K562 (cell line): Measurements from ENCODE around the gene TEAD3. TPM values are rescaled to one million over a fixed set of nuclear protein-coding genes. Genes with fewer than 3 reads are reported as not detected.
A peak's percentile ranks its signal among the peaks of the same experiment; 100 is the strongest.

Experiments used
- CREB1 ChIP-seq, 2 experiments: sonication (generic) in 1 of 2; formaldehyde crosslinking in 1 of 2; IDR thresholded peaks; 2 replicates each; pipeline versions ENCODE4 v1.6.1 to v1.8.0; 2012 to 2022; ENCODE audit warnings: inconsistent platforms in 1 of 2, mild to moderate bottlenecking in 1 of 2, missing genetic modification reagents in 1 of 2, moderate library complexity in 1 of 2
- EGR1 ChIP-seq: fragments of 450-650 bp; conservative IDR thresholded peaks from 2 replicates; pipeline ENCODE4 v1.6.1; 2017; ENCODE audit warnings: mild to moderate bottlenecking
- ETS1 ChIP-seq: conservative IDR thresholded peaks from 2 replicates; pipeline ENCODE4 v1.6.1; 2011; ENCODE audit warnings: low read depth, mild to moderate bottlenecking, low read length; ENCODE audit not compliant: control insufficient read depth
- EZH2 ChIP-seq: IDR thresholded peaks from 2 replicates; pipeline ENCODE4 v1.6.1; 2012; ENCODE audit warnings: low read depth, mild to moderate bottlenecking, inconsistent platforms, low read length, borderline replicate concordance
- FIP1L1 ChIP-seq: fragments of 200-400 bp; formaldehyde crosslinking; IDR thresholded peaks from 2 replicates; pipeline ENCODE4 v1.6.1; 2018; ENCODE audit warnings: mild to moderate bottlenecking, low read depth, low read length; ENCODE audit not compliant: poor library complexity, severe bottlenecking
- FOSL1 ChIP-seq: fragments of 200-800 bp; sonication (Bioruptor generic); conservative IDR thresholded peaks from 2 replicates; pipeline ENCODE4 v1.6.1; 2016; ENCODE audit warnings: missing genetic modification characterization, missing compliant biosample characterization
- FOXK2 ChIP-seq, 2 experiments: fragments of 450-650 bp; IDR thresholded peaks in 1 of 2; conservative IDR thresholded peaks in 1 of 2; 2 replicates each; pipeline ENCODE4 v1.6.1; 2016; ENCODE audit warnings: low read depth in 2 of 2, mild to moderate bottlenecking in 1 of 2
- HDGF ChIP-seq: fragments of 450-650 bp; IDR thresholded peaks from 2 replicates; pipeline ENCODE4 v1.6.1; 2016
- HNRNPLL ChIP-seq: fragments of 200-400 bp; formaldehyde crosslinking; IDR thresholded peaks from 2 replicates; pipeline ENCODE4 v1.6.1; 2017; ENCODE audit warnings: low read length, low read depth, mild to moderate bottlenecking; ENCODE audit not compliant: poor library complexity, severe bottlenecking
- HNRNPUL1 ChIP-seq: fragments of 200-400 bp; formaldehyde crosslinking; IDR thresholded peaks from 2 replicates; pipeline ENCODE4 v1.6.1; 2017; ENCODE audit warnings: low read length
- KHSRP ChIP-seq: fragments of 450-650 bp; IDR thresholded peaks from 2 replicates; pipeline ENCODE4 v1.6.1; 2017
- L3MBTL2 ChIP-seq: fragments of 450-650 bp; IDR thresholded peaks from 2 replicates; pipeline ENCODE4 v1.6.1; 2016; ENCODE audit warnings: mild to moderate bottlenecking, moderate library complexity
- MCM7 ChIP-seq, 2 experiments: fragments of 450-650 bp; IDR thresholded peaks; 2 replicates each; pipeline ENCODE4 v1.6.1; 2016 to 2018
- NR2C2 ChIP-seq, 2 experiments: fragments of 200-800 bp in 1 of 2; sonication (Bioruptor generic) in 1 of 2; sonication (generic) in 1 of 2; formaldehyde crosslinking in 1 of 2; IDR thresholded peaks; 2 replicates each; pipeline versions ENCODE4 v1.6.1 to v1.8.0; 2016 to 2022; ENCODE audit warnings: mild to moderate bottlenecking in 1 of 2, missing compliant biosample characterization in 1 of 2, missing genetic modification characterization in 1 of 2, missing genetic modification reagents in 1 of 2
- RBM15 ChIP-seq: fragments of 200-400 bp; formaldehyde crosslinking; IDR thresholded peaks from 2 replicates; pipeline ENCODE4 v1.6.1; 2018; ENCODE audit warnings: mild to moderate bottlenecking, low read length, moderate library complexity; ENCODE audit not compliant: insufficient read depth
- TAL1 ChIP-seq: fragments of 450-650 bp; IDR thresholded peaks from 2 replicates; pipeline ENCODE4 v1.6.1; 2016; ENCODE audit warnings: mild to moderate bottlenecking
- TCF7L2 ChIP-seq: fragments of 150-350 bp; IDR thresholded peaks from 2 replicates; pipeline ENCODE4 v1.6.1; 2016; ENCODE audit warnings: low read depth, mild to moderate bottlenecking, low read length, moderate library complexity
- U2AF2 ChIP-seq: fragments of 200-400 bp; formaldehyde crosslinking; optimal IDR thresholded peaks from 2 replicates; pipeline ENCODE3; 2017; ENCODE audit warnings: low read depth, mild to moderate bottlenecking, low read length
- ZNF12 ChIP-seq: sonication (generic); formaldehyde crosslinking; IDR thresholded peaks from 2 replicates; pipeline ENCODE4 v1.4.0; 2020; ENCODE audit warnings: mild to moderate bottlenecking, missing genetic modification reagents
- ZNF274 ChIP-seq: IDR thresholded peaks from 2 replicates; pipeline ENCODE4 v1.6.1; 2011; ENCODE audit warnings: low read depth, mild to moderate bottlenecking, low read length, moderate library complexity, borderline replicate concordance
- ZNF444 ChIP-seq: fragments of 250-450 bp; sonication (Bioruptor Pico); IDR thresholded peaks from 2 replicates; pipeline ENCODE4 v1.4.0; 2020; ENCODE audit warnings: mild to moderate bottlenecking, moderate library complexity
- ZNF561 ChIP-seq: fragments of 450-650 bp; formaldehyde crosslinking; conservative IDR thresholded peaks from 2 replicates; pipeline ENCODE4 v1.4.0; 2020; ENCODE audit warnings: mild to moderate bottlenecking, moderate library complexity
- polyA plus RNA-seq, 8 experiments: library from polyadenylated mRNA; depleted of rRNA in 4 of 8; stranded (reverse) in 5 of 8; unstranded in 3 of 8; fragments of >200 nt; fragmentation: Nextera tagmentation in 2 of 8; fragmentation: Illumina TruSeq in 1 of 8; extraction: Ambion mirVana in 2 of 8; extraction: Trizol in 1 of 8; gene quantifications; 2 replicates each; pipeline versions ENCODE4 v1.2.1 to v1.2.3, GENCODE V29; 2011 to 2014; ENCODE audit warnings: inconsistent platforms in 1 of 8, missing spikeins in 1 of 8
- total RNA-seq, 7 experiments: library from RNA; depleted of rRNA in 6 of 7; stranded (reverse); fragments of >200 nt in 6 of 7; fragmentation: Illumina TruSeq in 2 of 7; extraction: Trizol in 2 of 7; gene quantifications; 2 replicates each; pipeline versions ENCODE4 v1.2.1 to v1.2.3, GENCODE V29; 2011 to 2021; ENCODE audit warnings: low replicate concordance in 1 of 7
- TF ChIP-seq, protein P1 (sequence below), 2 experiments: fragments of 450-650 bp; IDR thresholded peaks; 2 replicates each; pipeline ENCODE4 v1.6.1; 2018; ENCODE audit warnings: mild to moderate bottlenecking in 2 of 2, low read depth in 1 of 2; ENCODE audit not compliant: partially characterized antibody in 2 of 2

TEAD3 gene
- total and polyA plus RNA-seq, 9 of the 15 experiments (the other 6 are each of a cell fraction or from before 2014, with no cell fraction given), result 0.63 to 13.2 (median 3.3) TPM

GRCh38 chr6:35497571-35498421 lies 917 bp upstream of the TEAD3 start (continued):
- no peak for TF ChIP-seq TCF7L2
- TF ChIP-seq NR2C2 (CRISPR knock-in tag; IDR thresholded peaks at IDR 0.05), result peak; percentile 27; the same call in 1 of the 2 replicates
- TF ChIP-seq NR2C2 (tag; IDR thresholded peaks at IDR 0.05), result peak; percentile 81
- peak; percentile 82 for TF ChIP-seq FIP1L1
- peak; percentile 57; the same call in 1 of the 2 replicates for TF ChIP-seq FOSL1 (tag)
- TF ChIP-seq L3MBTL2, result peak; percentile 98
- peak; percentile 23; the same call in 1 of the 2 replicates for TF ChIP-seq CREB1 (IDR thresholded peaks at IDR 0.05)
- peak; percentile 70 for TF ChIP-seq CREB1 (CRISPR knock-in tag; IDR thresholded peaks at IDR 0.05)
- TF ChIP-seq U2AF2, result no peak
- TF ChIP-seq ZNF12 (CRISPR knock-in tag), result no peak
- no peak for TF ChIP-seq EZH2
- no peak; the same call in 1 of the 2 replicates for TF ChIP-seq TAL1
- no peak for TF ChIP-seq HDGF
- no peak for TF ChIP-seq KHSRP
- TF ChIP-seq ZNF561 (CRISPR knock-in tag), result no peak
- no peak for TF ChIP-seq MCM7 (IDR thresholded peaks at IDR 0.05)
- no peak for TF ChIP-seq HNRNPLL
- no peak for TF ChIP-seq FOXK2 (conservative IDR thresholded peaks at IDR 0.05 in 1 of 2, IDR thresholded peaks at IDR 0.05 in 1 of 2; ENCODE audit: low read depth in 2 of 2)
- TF ChIP-seq EGR1, result no peak; the same call in 1 of the 2 replicates
- no peak for TF ChIP-seq RBM15
- peak; percentile 79; the same call in 1 of the 2 replicates for TF ChIP-seq ETS1
- no peak for TF ChIP-seq ZNF274
- no peak for TF ChIP-seq ZNF444 (CRISPR knock-in tag)
- TF ChIP-seq HNRNPUL1, result no peak
- TF ChIP-seq, protein P1, sequence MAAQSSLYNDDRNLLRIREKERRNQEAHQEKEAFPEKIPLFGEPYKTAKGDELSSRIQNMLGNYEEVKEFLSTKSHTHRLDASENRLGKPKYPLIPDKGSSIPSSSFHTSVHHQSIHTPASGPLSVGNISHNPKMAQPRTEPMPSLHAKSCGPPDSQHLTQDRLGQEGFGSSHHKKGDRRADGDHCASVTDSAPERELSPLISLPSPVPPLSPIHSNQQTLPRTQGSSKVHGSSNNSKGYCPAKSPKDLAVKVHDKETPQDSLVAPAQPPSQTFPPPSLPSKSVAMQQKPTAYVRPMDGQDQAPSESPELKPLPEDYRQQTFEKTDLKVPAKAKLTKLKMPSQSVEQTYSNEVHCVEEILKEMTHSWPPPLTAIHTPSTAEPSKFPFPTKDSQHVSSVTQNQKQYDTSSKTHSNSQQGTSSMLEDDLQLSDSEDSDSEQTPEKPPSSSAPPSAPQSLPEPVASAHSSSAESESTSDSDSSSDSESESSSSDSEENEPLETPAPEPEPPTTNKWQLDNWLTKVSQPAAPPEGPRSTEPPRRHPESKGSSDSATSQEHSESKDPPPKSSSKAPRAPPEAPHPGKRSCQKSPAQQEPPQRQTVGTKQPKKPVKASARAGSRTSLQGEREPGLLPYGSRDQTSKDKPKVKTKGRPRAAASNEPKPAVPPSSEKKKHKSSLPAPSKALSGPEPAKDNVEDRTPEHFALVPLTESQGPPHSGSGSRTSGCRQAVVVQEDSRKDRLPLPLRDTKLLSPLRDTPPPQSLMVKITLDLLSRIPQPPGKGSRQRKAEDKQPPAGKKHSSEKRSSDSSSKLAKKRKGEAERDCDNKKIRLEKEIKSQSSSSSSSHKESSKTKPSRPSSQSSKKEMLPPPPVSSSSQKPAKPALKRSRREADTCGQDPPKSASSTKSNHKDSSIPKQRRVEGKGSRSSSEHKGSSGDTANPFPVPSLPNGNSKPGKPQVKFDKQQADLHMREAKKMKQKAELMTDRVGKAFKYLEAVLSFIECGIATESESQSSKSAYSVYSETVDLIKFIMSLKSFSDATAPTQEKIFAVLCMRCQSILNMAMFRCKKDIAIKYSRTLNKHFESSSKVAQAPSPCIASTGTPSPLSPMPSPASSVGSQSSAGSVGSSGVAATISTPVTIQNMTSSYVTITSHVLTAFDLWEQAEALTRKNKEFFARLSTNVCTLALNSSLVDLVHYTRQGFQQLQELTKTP (IDR thresholded peaks at IDR 0.05; ENCODE audit: low read depth in 1 of 2, partially characterized antibody in 2 of 2), result no peak
